SIG-M5 treated with dmso at 0.1 percent for 504 hours (cell line): ENCODE measurements around the gene SLCO1B1.

Experiments used
- DNase-seq: peaks from one replicate; lab custom pipeline; 2025; ENCODE audit not compliant: unreplicated experiment; lab: John Stamatoyannopoulos, UW

Gene SLCO1B1

DNA sequence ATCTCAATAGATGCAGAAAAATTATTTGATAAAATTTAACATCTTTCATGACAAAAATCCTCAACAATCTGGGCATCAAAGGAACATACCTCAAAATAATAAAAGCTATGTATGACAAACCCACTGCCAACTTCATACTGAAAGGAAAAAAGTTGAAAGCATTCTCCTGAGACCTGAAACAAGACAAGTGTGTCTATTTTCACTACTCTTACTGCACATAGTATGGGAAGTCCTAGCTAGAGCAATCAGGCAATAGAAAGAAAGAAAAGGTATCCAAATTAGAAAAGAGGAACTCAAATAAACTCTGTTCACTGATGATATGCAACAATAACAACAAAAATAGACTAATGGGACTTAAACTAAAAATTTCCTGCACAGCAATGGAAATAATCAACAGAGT, 90.1 kb downstream of the SLCO1B1 start:
- DNase-seq: no peak

DNA sequence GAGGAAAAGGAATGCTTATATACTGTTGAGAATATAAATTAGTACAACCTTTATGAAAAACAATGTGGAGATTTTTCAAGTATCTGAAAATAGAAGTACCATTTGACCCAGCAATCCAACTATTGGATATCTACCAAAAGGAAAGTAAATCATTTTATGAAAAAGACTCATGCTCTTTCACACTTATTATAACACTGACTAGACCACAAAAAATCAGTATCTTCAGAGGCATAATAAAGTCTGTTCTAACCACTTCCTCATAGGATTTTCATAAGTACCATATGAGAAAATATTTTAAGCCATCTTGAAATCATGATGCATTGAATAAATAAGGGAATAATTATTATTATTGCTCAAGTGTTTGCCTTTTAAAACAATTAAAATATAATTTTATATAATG, 90.8 kb downstream of the SLCO1B1 start:
- DNase-seq: no peak

DNA sequence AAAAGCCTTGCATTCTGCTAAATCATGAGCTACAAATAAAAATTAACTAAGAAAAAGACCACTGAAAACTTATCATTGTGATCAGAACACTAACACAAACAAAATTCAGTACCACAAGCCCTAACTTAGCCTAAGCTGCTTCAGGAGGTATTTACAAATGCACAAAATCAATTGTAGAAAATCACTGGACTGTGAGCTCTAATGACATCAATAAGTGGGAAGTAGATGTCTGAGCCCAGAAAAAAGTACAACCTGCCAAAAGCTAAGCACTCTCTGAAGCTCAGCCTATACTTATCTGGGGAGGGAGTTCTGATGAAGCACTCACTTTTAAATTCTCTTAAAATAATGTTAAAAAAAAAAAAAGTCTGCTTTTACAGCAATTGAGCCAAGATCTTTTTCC, 92.9 kb downstream of the SLCO1B1 start:
- DNase-seq: no peak

DNA sequence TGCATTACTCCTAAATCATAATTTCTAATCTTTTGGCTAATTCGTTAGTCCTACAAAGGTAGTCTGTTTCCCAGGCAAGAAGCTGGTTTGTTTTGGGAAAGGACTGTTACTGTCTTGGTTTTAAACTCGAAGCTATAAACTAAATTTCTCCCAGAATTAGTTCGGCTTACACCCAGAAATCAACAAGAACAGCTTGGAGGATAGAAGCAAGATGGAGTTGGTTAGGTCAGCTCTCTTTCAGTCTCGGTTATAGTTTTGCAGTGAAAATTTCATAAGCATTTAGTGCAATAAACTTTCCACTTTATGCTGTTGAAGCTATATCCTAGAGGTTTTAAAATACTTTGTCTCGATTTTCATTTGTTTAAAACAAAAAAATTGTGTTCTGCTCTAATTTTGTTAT, 103.4 kb downstream of the SLCO1B1 start:
- no peak for DNase-seq

DNA sequence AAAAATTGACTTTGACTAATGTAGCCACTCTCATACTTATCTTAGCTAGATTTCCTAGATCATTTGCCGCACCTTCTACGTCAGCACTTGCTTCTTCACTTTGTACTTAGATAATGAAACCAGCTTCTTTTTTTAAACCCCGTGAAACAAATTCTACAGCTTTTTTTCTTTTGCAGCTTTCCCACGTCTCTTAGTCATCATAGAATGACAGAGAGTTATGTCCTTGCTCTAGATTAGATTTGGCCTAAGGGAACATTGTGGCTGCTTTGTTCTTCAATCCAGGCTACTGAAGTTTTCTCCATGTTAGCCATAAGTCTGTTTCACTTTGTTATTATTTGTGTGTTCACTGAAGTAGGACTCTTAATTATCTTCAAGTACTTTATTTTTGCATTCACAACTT, 108.9 kb downstream of the SLCO1B1 start:
- DNase-seq: no peak

DNA sequence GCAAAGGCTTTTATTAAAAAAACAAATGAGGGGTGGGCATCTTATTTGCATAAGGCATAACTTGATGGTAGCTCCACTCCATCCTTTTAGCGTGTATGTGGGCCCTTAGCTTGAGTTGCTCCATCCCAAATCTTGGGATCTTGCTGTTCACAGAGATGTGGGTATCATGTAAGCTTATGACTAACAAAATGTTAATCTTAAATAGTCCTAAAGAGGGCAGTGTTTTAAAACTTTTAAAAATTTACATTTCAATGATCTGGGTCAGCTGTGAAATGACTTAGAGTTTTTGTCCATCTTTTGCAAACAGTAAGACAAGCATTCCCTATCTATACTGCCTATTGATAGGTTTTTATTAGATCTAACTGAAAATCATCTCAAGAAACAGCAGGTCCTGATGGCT, 117.7 kb downstream of the SLCO1B1 start:
- DNase-seq: peak; percentile 47

DNA sequence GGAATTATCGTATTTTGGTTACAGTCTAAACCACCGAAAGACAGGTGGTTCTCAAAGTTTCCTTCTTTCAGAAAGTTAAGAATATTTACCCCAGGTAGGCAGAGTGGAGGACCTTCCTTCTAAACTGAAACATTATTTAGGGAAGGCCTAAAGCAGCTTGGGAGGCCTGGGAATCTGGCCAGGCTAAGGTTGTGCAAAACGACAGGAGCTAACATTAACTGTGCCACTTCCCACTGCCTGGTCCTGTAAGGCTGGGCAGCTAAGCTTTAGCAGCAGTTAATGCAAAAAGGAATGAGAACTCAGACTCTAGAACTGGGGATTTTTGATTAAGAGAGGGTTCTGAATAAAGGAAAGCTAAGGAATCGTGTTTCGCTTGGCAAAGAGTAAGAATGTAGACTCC, 121.1 kb downstream of the SLCO1B1 start:
- no peak for DNase-seq

DNA sequence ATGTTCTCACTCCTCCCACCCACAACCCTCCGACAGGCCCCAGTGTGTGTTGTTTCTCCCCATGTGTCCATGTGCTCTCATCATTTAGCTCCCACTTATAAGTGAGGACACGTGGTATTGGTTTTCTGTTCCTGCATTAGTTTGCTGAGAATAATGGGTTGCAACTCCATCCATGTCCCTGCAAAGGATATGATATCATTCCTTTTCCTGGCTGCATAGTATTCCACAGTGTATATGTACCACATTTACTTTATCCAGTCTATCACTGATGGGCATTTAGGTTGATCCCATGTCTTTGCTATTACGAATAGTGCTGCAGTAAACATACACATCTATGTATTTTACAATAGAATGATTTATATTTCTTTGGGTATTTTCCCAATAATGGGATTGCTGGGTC, 126.2 kb downstream of the SLCO1B1 start:
- DNase-seq: no peak

DNA sequence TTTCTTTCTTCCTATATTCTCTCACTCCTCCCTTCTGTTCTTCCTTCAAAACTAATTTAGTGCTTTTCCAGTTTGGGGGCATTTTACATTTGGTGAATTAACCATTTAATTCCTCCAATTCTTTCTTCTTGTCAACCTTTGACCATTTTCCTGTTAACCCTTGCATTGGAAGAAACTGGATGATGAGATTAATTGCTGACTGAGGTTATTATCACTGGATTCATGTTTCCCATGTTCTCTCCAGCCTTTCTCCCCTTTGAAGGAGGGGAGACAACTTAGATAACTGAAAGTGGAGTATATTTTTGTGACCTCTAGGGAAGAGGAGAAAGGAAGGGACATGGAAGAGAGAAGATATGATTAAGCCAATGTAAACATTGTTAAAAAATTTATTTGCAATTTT, 133.2 kb downstream of the SLCO1B1 start:
- no peak for DNase-seq

DNA sequence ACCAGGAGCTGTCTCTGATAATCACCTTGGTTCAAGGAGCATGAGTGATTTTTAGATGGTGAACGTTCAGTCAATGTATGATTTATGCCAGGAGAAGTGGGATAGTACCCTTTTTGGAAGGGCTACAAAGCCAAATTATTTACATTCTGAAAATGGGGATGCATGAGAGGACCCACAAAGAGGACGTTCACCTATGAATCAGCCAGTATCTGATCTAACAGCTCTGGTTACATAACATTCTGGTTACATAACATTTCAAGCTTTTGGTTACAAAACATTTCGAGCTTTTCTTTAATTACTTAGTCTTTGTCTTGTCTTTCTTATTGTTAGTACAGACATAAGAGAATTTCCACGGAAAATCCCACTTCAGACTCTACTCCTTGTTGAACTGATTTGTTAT, 134.9 kb downstream of the SLCO1B1 start:
- DNase-seq: peak; percentile 61

DNA sequence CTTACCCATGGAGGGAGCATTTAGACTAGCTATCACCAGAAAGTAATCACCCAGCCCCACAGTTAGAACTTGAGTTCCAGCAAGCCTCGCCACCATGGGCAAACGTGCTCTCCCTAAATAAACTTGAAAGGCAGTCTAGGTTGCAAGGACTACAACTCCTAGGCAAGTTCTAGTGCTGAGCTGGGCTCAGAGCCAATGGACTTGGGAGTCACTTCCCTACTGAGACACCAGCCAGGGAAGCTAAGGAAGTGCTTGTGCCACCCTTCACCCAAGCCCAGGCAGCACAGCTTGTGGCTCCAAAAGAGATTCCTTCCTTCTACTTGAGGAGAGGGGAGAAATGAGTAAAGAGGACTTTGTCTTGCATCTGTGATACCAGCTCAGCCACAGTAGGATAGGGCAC, 145.8 kb downstream of the SLCO1B1 start:
- no peak for DNase-seq
